Heart left ventricle (tissue), 13 donors: ENCODE measurements around the gene EID3.

Source experiments
- POLR2A ChIP-seq, 2 donors: fragments of 450-650 bp; IDR thresholded peaks; one replicate each; pipeline ENCODE4 v1.6.1; 2017; ENCODE audit warnings: antibody characterized with exemption in 2 of 2, mild to moderate bottlenecking in 2 of 2, moderate library complexity in 2 of 2
- TF ChIP-seq, protein P1 (sequence below), 12 donors: fragments of 200-600 bp; sonication (generic) in 4 of 12; IDR thresholded peaks; one replicate each; pipeline versions ENCODE4 v1.5.0 to v1.8.0; 2018 to 2022; ENCODE audit warnings: antibody characterized with exemption in 12 of 12, mild to moderate bottlenecking in 5 of 12
- donor health status: ischemic (EF 13 %, LVEDD 7.1; RV severe dilation, severe dysfunction).
- donor health status: DM: no; HTN: yes; CAD: no.
- donor health status: DM: no; HTN: no; CAD: no.
- donor health status: ischemic (EF 25% LVEDD 6.9; RV normal size, moderate dysfunction).
- donor health status: ischemic (EF 25% LVEDD 5.7; RV mildly dilated, moderate dysfunction).
- donor health status: ischemic (EF 35%, LVEDD 5.7; RV mildly dilated, moderate dysfunction).
- donor health status: nonischemic (EF 11% LVEDD 7.7; RV severe dilation, severe dysfunction).
- donor health status: DM: yes; HTN: yes; CAD: no.
- donor health status: PGD.
- donor health status: ischemic (EF 29% LVEDD 5.4; RV normal size, mild dysfunction).
- donor health status: nonischemic (EF 23%, LVEDD 6.1; RV moderate dilation, normal function).

DNA sequence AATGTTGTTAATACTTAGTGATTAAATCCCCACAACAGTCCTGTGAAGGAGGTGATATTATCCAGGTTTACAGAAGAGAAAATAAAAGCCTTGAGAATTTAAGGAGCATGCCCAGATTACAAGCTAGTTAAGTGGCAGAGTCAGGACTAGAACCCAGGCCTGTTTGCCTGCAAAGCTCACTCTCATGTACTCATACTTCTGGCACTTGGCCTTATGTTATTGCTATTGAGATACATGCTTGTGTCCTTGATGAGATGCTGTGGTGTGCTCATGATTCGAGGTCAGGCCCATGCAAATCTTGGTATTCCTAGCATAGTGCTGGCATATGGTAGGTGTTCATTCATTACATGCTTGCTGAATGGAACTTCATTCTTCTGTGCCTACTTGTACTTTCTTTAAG lies 7.6 kb upstream of the EID3 start:
- TF ChIP-seq POLR2A (IDR thresholded peaks at IDR 0.05) = no peak
- TF ChIP-seq, protein P1, sequence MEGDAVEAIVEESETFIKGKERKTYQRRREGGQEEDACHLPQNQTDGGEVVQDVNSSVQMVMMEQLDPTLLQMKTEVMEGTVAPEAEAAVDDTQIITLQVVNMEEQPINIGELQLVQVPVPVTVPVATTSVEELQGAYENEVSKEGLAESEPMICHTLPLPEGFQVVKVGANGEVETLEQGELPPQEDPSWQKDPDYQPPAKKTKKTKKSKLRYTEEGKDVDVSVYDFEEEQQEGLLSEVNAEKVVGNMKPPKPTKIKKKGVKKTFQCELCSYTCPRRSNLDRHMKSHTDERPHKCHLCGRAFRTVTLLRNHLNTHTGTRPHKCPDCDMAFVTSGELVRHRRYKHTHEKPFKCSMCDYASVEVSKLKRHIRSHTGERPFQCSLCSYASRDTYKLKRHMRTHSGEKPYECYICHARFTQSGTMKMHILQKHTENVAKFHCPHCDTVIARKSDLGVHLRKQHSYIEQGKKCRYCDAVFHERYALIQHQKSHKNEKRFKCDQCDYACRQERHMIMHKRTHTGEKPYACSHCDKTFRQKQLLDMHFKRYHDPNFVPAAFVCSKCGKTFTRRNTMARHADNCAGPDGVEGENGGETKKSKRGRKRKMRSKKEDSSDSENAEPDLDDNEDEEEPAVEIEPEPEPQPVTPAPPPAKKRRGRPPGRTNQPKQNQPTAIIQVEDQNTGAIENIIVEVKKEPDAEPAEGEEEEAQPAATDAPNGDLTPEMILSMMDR (IDR thresholded peaks at IDR 0.05) = no peak
